Measurements from ENCODE around the gene IARS2.
"Not testable (repeated sequence)": the region's sequence is repeated elsewhere in the genome, so short reads cannot be mapped to it uniquely, and the experiment has no call there.

IARS2 gene

DNA sequence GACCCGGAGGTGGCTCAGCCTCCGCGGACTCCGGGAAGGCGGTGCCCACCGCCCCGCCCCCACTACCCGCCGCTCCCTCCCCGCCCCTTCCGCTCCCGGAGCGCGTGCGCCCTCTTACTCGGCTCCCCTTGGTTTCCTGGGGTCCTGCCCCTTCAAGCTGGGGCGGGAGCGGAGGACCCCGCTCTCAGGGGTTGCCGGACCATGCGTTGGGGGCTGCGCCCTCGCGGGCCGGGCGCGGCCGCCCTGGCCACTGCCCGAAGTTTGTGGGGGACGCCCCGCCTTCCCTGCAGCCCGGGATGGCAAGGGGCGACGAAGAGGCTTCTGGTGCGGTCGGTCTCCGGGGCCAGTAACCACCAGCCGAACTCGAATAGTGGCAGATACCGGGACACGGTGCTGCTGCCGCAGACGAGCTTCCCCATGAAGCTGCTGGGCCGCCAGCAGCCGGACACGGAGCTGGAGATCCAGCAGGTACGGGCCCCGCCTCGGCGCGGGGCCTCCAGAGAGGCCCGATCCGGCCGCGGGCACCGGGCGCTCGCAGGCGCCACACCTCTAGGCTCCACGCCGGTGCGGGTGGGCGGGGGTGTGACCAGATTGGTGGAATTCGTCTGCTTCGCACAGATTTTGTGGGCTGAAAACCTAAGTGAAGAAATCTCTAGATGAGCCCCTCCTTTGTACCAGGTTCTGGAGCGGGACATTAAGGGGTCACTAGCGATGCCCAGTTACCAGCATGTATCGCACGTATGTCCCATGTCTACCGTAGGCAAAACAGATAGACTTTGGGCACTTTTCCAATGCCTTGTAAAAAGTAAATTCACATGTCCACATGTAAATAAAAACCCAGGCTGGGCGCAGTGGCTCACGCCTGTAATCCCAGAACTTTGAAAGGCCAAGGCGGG is at the start of gene IARS2:
Gene IARS2, plus strand, starts transcription at position 117 of the 896 bp plus-strand sequence. Its CDS starts 85 bp downstream, at position 202.
- peak; percentile 73 for DNase-seq (ENCODE audit: low read depth)

DNA sequence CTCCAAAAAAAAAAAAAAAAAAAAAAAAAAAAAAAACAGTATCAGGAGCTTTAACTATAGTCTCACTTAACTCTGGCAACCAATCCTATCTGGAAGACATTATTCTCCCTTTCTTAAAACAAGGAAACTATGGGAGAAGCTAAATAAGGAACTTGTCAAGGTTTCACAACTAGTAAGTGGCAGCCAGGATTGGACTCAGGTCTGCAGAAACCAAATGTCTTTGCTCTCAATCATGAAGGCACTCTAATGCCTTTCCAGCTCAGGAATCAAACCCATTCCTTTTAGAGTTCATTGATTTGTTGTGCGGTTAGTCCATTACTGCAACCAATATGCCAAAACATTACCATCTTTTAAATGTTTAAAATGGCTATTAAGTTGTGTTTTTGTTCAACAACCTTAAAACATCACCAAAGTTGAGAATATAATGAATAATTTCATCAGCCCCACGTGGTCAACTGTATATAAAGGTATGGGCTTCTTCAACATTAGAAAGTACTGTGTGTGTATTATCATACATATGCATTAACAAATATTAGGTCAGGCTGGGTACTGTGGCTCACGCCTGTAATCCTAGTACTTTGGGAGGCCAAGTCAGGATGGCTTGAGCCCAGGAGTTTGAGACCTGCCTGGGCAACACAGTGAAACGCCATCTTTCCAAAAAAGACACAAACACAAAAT is 49.1 kb upstream of the IARS2 start:
- DNase-seq (ENCODE audit: low read depth) = no peak

DNA sequence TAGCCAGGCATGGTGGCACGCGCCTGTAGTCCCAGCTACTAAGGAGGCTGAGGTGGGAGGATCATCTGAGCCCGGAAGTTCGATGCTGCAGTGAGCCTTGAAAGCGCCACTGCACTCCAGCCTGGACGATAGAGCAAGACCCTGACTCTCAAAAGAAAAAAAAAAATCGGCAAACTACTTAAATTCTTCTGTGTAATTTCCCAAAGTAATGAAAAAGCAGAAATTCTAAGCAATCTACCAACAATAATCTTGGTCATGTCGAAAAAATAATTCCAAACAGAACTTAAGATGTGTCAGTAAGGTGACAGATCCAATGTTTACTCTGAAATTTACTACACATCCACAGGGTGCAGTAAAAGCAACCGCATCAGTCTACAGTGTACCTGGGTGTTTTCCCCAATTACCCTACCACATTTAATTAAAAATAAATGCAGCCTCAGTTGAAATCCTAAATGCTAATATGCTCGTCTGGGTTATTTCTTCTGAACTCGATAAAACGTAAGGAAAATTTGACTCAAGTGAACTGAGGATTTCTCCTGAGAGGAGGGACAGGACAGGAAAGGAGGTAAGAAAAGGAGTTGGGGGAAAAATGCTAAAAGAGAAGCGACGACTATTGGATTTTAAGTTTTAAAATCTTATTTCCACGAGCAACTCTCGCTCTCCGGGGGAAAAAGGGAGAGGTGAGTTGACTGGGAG is 48.4 kb upstream of the IARS2 start:
- peak; percentile 2 for DNase-seq (ENCODE audit: low read depth)

DNA sequence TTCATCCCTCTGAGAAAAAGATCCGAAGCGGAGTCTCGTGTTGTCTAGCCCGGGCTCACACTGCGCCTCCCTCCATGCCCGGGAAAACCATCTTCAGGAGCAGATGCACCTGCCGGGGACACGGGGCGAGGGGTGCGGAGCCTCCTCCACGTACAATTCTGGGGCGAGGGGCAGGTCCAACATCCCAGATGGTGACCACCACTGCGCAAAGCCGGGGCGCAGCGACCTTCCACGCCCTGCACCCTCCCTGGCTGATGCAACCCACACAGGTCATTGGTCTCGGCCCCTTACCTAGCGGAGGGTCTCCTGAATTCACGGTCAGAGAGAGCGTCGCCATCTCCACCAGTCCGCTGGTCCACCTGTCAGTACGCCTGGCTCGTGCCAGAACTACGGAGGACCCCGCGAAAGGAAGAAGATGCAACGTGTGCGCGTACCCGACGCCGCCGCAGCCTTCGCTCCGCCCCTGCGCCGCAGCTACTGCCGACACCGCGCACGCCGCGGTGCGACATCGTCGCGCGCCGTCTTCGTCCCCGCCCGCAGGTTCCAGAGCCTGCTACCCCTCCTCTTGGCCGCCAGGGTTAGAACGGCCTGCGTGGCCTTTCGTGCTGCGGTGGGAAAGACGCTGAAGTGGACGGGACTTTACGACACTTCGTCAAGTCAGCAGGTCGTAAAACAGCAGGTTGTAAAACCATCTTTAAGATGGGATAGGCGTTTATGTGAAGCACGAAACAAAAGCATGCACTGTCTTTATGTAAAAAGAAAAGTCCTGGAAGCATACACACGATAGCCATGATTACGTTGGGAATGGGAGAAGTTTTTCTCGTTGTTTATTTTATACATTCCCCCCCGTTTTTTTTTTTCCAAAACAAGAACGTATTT is 47.6 kb upstream of the IARS2 start, which contains the start of gene EPRS1:
Gene EPRS1, minus strand, starts transcription at position 454 of the 879 bp plus-strand sequence. Its CDS starts 117 bp downstream, at position 337.
- DNase-seq (ENCODE audit: low read depth) = peak; percentile 94

DNA sequence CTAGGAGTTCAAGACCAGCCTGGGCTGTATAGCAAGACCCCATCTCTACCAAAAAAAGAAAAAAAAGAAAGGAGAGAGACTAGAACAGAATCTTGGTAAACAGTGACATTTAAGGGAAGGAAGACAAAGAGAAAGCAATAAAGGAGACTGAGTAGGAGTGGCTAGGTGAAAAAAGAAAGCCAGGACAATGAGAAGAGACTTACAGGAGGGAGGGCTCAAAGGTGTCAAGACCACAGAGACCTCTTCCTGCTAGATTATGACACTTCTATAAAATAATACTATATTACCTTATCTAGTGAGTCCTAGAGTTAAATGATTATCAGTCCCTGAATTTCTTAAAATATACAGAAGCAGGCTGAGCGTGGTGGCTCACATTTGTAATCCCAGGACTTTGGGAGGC is 37.6 kb upstream of the IARS2 start:
- no peak for DNase-seq (ENCODE audit: low read depth)

DNA sequence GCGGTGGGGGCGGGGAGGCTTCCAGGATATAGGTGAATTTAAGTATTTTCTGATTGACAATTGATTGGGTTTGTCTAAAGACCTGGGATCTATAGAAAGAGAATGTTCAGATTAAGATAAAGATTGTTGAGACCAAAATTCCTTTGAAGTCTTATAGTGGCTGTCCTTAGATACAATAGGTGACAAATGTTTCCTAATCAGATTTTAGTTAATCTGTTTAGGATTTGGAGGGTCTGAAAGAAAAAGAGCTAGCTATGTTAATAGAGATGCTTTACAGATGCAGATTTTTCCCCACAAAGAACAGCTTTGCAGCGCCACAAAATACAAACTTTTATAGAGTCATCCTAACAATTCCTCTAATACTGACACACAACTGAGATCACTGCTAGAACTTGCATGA is 33.1 kb upstream of the IARS2 start:
- DNase-seq (ENCODE audit: low read depth) = no peak

DNA sequence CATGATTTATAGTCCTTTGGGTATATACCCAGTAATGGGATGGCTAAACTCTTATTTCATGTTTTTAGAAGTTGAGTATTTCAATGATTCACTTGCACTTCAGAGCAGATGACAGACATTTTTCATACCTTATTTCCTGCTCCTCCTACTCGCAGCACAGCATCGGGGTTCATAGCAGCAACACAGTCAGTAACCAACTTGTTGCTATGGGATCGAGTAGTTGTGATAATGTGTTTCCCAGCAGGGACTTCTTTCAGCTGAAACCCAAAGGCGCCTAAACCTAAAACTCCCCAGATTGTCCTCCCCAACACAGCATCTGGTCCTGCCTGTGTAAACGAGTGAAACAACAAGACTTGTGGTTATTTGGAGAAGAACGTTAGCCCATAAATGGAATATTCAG is 31.3 kb upstream of the IARS2 start:
- DNase-seq (ENCODE audit: low read depth) = no peak

DNA sequence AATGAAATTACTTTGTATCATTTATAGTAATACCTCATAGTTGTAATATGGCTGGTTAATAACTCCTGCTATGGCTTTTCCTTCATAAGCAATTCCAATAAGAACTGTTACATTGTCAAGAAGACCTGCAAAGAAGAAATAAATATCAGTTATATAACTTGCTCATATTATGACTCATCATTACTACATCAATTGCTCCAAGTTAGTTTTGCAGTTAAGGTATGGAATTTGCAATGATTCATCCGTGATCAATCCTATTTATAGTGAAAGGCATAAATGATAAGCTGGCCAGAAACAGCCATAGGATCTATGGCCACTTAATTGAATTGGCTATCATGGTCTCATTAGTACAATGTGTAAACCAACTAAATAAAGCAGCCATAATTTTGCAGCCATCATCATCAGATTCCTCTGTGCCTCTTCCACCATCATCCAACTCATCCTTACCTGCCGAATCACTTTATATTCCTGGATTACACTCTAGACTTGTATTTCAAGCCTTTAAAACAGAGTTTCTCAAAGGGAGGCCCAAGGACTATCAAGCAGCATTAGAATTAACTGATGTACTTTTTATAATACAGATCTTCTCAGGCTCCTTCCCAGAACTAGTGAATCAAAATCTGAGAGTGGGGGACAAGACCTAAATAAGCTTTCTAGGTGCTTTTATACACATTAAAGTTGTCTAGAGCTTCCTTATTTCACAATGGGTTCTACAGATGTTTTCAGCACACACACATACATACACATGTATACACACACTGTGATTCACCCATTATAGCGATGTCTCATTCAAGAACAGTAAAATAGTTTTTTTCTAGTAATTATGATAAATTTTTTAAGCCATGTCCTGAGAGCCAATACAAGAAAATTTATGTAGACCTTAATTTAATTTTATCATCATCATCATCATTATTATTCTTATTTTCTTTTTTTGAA is 26.4 kb upstream of the IARS2 start:
- no peak for DNase-seq (ENCODE audit: low read depth)

DNA sequence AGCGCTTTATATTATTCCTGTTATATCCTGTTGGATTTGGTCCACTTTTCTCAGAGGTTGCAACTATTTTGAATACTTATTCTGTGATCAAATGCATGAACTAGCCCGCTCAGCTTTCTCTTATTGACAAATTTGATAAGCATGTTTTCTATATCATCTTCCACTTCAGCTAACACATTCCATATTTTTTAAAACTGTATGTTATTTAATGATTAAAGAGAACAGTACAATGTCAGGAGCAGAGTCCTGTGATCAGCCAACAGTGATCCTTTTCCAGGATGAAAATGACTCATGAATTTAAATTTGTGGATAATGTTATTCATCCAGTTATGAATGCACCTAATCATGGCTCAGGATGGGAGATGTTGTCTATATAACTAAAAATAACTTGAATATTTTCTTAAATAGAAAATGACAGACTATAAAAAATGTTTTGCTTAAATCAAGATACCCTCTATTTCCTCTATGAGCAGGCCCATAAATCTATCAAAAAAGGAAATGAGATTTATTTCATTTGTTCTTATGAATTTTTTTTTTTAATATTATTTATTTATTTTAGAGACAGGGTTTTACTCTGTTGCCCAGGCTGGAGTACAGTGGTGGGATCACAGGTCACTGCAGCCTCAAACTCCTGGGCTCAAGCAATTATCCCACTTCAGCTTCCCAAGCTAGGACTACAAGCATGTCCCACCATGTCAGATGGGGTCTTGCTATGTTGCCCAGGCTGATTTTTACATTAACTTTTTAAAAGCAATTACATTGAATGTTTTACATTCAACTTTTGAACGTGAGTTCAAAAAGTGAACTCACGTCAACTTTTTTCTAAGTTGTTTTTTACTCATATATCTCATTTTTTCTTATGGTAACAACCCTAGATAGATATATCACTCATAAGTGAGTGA is 16.8 kb upstream of the IARS2 start:
- DNase-seq (ENCODE audit: low read depth) = no peak

DNA sequence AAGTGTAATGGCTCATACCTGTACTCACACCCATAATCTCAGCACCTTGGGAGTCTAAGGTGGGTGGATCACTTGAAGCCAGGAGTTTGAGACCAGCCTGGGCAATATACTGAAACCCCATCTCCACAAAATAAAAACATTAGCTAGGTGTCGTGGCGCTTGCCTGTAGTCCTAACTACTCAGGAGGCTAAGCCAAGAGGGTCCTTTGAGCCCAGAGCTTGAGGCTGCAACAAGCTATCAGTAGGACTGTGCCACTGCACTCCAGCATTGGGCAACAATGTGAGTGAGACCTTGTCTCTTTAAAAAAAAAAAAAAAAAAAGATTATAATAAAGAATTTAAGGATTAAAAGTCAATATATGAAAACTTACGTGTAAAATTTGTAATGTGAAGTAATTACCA is 16.0 kb upstream of the IARS2 start:
- no peak for DNase-seq (ENCODE audit: low read depth)

DNA sequence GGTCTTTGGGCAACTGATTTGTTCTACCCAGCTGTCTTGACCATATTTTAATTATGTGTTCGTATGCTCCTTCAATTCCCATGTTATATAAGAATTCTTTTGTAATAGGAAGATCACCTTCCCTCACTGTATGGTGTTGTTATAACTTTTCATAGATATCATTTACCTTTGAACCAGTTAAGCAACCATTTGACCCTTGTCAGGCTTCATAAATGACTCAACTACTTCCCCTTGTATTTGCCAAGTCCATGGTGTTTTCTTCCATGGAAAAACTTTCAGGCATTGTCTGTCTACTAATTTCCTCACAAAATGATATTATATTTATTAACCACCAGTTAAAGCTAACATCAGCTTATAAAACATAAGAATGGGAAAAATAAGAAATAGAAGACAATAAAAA is 9.5 kb upstream of the IARS2 start:
- DNase-seq (ENCODE audit: low read depth) = no peak

DNA sequence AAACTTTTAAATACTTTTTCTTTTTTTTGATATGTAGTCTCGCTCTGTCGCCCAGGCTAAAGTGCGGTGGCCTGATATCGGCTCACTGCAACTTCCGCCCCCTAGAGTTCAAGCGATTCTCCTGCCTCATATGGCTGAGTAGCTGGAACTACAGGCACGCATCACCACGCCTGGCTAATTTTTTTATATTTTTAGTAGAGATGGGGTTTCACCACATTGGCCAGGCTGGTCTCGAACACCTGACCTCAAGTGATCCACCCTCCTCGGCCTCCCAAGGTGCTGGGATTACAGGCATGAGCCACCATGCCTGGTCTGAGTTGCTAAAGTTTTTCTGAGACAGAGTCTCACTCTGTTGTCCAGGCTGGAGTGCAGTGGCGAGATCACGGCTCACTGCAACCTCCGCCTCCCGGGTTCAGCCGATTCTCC is 7.7 kb upstream of the IARS2 start:
- not testable (repeated sequence) for DNase-seq (ENCODE audit: low read depth)

DNA sequence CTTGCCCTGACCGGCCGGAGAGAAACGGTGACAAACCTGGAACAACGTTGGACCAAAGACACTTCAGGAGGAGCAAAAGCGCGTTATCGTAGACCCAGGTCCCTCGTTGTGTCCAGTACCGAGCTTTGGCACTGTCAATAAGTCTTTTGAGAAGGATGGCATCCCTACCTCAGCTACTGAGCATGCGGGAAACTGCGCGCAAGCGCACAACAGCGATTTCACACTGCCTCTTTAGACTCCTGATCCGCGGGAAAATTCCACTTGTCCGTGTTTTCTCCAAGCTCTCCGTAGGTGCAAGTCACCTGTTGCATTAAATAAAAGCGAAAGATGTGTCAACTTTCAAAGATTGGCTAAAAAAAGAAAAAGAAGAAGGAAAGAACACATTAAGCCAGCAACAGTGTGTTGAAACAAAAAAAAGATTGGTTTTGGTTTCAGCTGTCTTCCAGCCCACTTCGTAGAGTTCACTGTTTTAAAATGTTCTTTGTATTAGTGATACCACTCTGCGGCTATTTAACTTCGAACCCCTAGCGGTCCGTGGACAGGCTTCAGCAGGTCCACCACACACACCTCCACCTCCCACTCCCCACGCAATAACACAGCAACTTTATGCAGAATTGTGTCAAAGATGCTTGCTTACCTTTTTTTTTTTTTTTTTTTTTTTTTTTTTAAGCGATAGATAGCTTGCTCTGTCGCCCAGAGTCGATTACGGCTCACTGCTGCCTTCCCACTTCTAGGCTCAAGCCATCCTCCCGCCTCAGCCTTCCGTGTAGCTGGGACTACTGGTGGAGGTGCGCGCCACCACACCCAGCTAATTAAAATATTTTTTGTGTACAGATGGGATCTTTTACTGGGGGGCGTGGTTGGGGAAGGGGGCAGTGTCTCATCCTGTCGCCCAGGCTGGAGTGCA is 4.0 kb upstream of the IARS2 start, which contains the start of gene BPNT1:
Gene BPNT1, minus strand, starts transcription at position 139 of the 907 bp plus-strand sequence. CDS start 9,942 bp downstream, outside the sequence.
- peak; percentile 86 for DNase-seq (ENCODE audit: low read depth)

DNA sequence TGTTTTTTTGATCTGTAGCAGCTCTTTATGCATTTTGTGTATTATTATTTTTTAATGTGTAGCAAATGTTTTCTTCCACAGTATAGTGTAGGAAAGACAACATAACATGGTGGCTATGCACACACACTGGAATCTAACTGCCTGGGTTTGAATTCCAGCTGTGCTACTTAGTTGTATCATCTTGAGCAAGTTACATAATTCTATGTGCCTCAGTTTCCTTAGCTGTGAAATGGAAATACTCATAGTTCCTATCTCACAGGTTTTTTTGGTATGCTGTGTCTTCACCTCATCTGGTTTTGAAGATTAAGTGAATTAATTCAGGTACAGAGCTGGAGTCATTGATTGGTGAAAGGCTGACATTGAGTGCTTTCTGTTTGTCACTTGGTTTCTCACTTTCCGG is 1.2 kb upstream of the IARS2 start:
- no peak for DNase-seq (ENCODE audit: low read depth)

DNA sequence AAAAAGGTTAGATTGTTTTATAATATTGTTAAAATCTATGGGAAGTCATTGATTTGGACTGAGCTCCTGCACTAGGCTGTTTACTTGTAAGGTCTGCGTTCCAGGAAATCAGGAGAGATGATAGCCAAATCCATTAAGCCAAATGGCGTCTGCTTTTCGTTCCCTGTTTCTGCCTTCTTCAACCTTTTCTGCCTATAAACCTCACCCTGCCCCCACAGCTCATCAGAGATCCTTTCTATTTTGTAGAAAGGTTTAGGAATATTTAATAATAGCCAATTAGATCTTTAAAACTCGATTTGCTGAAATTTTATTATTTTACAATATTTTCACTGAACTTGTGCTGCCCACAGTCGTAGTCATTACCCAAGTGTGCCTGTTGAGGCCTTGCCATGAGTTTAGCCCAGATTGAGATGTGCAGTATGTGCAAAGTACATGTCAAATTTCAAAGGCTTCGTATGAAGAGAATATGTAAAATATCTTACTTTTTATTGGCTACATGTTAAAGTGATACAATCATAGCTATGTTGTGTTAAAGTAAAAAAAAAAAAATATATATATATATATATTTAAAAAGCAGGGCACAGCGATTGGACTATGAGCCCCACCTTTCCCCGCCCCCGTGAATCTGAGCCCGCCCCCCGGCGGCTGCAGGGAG is 444 bp upstream of the IARS2 start:
- no peak for DNase-seq (ENCODE audit: low read depth)

DNA sequence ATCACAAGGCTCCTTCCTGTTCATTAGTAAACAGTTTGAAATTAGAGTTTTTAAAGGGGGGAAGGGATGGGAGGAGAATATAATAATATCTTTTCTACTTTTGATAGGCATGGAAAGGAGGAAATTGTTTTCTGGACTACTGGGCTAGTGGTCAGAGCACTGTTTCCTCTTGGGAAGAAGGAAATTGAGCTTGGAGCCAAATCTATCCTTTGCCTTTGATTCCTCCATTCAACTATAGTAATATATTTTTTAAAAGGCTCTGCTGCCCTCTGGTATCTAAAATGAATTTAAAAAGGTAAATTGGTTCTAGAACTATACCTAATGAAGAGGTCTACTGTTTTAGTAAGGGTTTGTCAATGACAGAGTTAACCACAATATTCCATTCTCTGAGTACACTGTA is 5.9 kb downstream of the IARS2 start:
- no peak for DNase-seq (ENCODE audit: low read depth)

DNA sequence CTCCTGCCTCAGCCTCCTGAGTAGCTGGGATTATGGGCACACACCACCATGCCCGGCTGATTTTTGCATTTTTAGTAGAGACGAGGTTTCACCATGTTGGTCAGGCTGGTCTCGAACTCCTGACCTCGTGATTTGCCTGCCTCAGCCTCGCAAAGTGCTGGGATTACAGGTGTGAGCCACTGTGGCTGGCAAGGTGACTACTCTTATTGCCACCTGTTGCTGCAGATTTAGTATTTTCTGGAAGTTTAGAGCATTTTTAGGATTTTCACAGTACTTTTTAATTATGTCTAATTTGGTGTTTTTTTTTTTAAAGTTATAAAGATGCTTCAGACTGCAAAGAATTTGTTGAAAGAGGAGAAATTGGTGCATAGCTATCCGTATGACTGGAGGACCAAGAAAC is 16.5 kb downstream of the IARS2 start:
- DNase-seq (ENCODE audit: low read depth) = not testable (repeated sequence)

DNA sequence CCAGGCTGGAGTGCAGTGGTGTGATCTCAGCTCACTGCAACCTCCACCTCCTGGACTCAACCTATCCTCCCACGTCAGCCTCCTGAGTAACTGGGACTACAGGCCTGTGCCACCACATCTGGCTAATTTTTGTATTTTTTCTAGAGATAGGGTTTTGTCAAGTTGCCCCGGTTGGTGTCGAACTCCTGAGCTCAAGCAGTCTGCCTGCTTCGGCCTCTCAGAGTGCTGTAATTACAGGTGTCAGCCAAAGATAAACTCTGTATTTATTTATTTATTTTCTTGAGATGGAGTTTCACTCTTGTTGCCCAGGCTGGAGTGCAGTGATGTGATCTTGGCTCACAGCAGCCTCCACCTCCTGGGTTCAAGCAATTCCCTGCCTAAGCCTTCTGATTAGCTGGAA is 18.7 kb downstream of the IARS2 start:
- not testable (repeated sequence) for DNase-seq (ENCODE audit: low read depth)
